Measurements from ENCODE around the gene TMEM114. TPM values are rescaled to one million over a fixed set of nuclear protein-coding genes. Genes with fewer than 3 reads are reported as not detected.

Gene TMEM114
- total RNA-seq (2022; extraction: Qiagen RNA extraction; ENCODE audit: low read depth), result not detected in 5 replicates

GRCh38 chr16:8589900-8590688 is at the start of gene TMEM114:
TMEM114 (minus strand) TSS chr16:8590511; CDS start chr16:8589838, 673 bp downstream.

GRCh38 chr16:8621572-8622314 is 31.4 kb upstream of the TMEM114 start, which contains the start of gene METTL22:
METTL22 (plus strand) TSS chr16:8621698; CDS start chr16:8625666, 3,968 bp downstream.

Other genes starting within 250 kb of the TMEM114 start
- gene METTL22, start 31.2 kb upstream of the TMEM114 start, total RNA-seq (2022; extraction: Qiagen RNA extraction; ENCODE audit: low read depth), result 20.4 to 25.2 TPM (median 22.6 TPM) in 5 replicates
- gene ABAT, start 84.1 kb upstream of the TMEM114 start, total RNA-seq (2022; extraction: Qiagen RNA extraction; ENCODE audit: low read depth), result 0.41 to 0.52 TPM (median 0.46 TPM) in 5 replicates
- 12.0 to 15.5 TPM (median 13.9 TPM) in 5 replicates for gene TMEM186, start 207.1 kb upstream of the TMEM114 start, total RNA-seq (2022; extraction: Qiagen RNA extraction; ENCODE audit: low read depth)
- gene PMM2, start 207.3 kb upstream of the TMEM114 start, total RNA-seq (2022; extraction: Qiagen RNA extraction; ENCODE audit: low read depth), result 90.0 to 103 TPM (median 94.0 TPM) in 5 replicates